Umbilical cord (tissue), 2 donors: Measurements from ENCODE around the gene ZCCHC10. TPM values are rescaled to one million over a fixed set of nuclear protein-coding genes. Genes with fewer than 3 reads are reported as not detected.
"Not testable (repeated sequence)": the region's sequence is repeated elsewhere in the genome, so short reads cannot be mapped to it uniquely, and the experiment has no call there.

Source experiments
- DNase-seq: peaks from one replicate; pipeline ENCODE4 v3.0.0-alpha.2; 2015; ENCODE audit warnings: low spot score
- total RNA-seq: library from RNA; depleted of rRNA; stranded (reverse); fragments of >200 nt; gene quantifications from one replicate; pipeline ENCODE4 v1.2.3, GENCODE V29; 2014; ENCODE audit warnings: low replicate concordance; ENCODE audit not compliant: insufficient read depth

Gene ZCCHC10
- total RNA-seq, 1 donor from 2014 or later, result 21.9 TPM

DNA sequence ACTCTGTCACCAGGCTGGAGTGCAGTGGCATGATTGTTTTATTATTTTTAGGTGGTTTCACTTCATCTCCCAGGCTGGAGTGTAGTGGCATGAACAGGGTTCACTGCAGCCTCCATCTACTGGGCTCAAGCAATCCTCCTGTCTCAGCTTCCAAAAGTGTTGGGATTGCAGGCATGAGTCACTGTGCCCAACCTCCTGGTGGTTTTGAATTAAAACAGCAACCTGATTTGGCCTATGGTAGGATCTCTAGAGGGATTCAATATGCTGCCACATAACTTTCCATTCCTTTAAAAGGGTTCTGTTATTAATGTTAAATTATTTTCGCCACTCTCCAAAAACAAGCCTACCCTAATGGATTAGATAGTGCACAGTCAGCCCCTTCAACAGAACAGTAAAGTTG is 15.6 kb upstream of the ZCCHC10 start:
- DNase-seq, result no peak

DNA sequence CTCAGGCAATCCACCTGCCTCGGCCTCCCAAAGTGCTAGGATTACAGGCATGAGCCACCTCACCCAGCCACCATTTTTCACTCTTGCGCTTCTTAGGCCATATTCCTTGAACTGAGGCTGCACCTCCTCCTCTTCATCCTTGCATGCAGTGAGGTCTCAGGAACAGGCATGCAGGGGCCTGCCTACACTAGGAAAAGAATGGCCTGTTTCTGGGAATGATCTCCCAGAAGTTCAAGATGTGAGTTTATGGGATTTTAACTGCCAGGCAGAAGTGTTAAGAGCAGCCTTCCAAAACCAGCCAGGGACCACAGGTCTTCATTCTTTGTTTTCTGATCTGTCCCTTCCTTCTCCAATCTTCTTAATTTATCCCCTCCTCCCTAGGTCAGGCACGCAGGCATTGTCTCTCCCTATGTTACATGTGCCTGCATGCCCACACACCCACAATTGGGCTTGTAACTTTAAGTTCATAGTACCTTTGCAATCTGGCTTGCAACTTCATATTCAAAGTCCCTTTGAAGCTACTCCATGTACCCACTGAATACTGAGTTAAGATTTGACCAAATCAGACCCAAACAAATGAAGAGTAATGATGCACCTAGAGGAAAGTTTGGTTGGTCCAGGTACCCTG is 14.9 kb upstream of the ZCCHC10 start:
- DNase-seq, result no peak

- DNase-seq, result not testable (repeated sequence)
These were observed 10.3 kb upstream of the ZCCHC10 start for GRCh38 chr5:133036677-133037076.

- no peak for DNase-seq
These were observed 8.9 kb upstream of the ZCCHC10 start for GRCh38 chr5:133035224-133035623.

GRCh38 chr5:133034064-133034463 is 7.7 kb upstream of the ZCCHC10 start:
- DNase-seq, result no peak

GRCh38 chr5:133032852-133033742 is 6.7 kb upstream of the ZCCHC10 start:
- DNase-seq, result no peak

GRCh38 chr5:133030343-133031005 is 4.1 kb upstream of the ZCCHC10 start:
- no peak for DNase-seq

- DNase-seq, result no peak
These were observed 3.1 kb upstream of the ZCCHC10 start for GRCh38 chr5:133029416-133029815.

- no peak for DNase-seq
These were observed 360 bp upstream of the ZCCHC10 start for GRCh38 chr5:133026664-133027153.

- not testable (repeated sequence) for DNase-seq
These were observed 6.9 kb downstream of the ZCCHC10 start for GRCh38 chr5:133019471-133019870.

DNA sequence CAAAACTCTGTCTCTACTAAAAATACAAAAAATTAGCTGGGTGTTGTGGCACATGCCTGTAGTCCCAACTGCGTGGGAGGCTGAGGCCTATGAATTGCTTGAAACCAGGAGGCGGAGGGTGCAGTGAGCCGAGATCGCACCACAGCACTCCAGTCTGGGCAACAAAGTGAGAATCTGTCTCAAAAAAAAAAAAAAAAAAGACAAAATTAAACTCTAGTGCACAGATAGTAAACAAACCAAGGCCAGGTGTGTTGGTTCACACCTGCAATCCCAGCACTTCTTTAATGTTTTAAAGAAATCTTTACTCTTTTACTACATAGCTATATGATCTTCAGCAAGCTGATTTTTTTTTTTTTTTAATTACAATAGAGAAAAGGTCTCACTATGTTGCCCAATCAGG is 8.4 kb downstream of the ZCCHC10 start:
- DNase-seq, result no peak

- DNase-seq, result no peak
These were observed 10.9 kb downstream of the ZCCHC10 start for GRCh38 chr5:133015466-133015865.

GRCh38 chr5:133008455-133008854 is 17.9 kb downstream of the ZCCHC10 start:
- not testable (repeated sequence) for DNase-seq

GRCh38 chr5:133006653-133007052 is 19.7 kb downstream of the ZCCHC10 start:
- no peak for DNase-seq

DNA sequence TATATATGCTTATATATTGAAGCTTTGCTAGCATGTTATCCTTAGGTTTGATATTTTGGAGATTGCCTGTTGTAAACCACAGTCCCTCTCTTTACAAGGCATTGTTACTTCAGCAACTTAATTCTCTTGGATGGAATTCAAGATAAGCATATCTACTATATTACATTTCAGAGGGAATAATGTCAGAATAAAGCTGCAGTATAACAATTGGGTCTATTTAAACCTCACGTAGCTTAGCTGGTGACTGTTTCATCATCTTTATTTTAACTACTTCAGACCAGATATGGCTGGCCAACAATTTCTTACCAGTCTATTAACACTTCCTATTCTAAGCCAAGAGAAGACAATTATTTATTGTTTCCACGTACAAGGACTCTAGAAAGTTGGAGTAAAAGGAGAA is 27.1 kb downstream of the ZCCHC10 start:
- no peak for DNase-seq

- DNase-seq, result peak; percentile 3
These were observed 27.8 kb downstream of the ZCCHC10 start for GRCh38 chr5:132998556-132998955.

DNA sequence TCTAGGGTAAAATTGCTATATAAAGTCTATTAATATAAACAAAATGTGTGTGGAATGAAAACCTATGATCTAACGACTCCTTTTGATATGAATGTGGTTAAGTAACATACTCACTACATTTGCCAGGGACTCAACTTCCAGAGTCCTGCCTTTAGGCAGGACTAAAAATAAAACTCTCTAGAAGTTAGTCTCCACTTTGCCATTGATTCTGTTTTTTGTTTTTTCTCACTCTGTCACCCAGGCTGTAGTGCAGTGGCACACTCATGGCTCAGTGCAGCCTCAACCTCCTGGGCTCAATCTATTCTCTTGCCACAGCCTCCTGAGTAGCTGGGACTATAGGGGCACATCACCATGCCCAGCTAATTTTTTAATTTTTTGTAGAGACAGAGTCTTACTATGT is 30.0 kb downstream of the ZCCHC10 start:
- DNase-seq, result no peak

GRCh38 chr5:132987531-132988408 is 38.6 kb downstream of the ZCCHC10 start:
- no peak for DNase-seq

- DNase-seq, result not testable (repeated sequence)
These were observed 43.4 kb downstream of the ZCCHC10 start for GRCh38 chr5:132982971-132983370.

GRCh38 chr5:132981288-132981687 is 45.1 kb downstream of the ZCCHC10 start:
- no peak for DNase-seq

DNA sequence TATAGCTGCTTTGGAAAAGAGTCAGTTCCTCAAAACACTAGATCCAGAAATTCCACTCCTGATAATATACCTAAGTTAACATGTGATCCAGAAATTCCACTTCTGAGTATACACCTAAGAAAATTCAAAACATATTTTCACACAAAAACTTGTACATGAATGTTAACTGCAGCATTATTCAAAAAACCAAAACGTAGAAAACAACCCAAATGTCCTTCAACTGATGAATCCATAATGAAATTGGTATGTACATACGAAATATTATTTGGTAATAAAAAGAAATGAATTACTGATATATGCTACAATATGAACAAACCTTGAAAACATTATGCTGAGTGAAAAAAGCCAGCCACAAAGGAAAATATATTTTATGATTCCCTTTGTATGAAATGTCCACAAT is 46.4 kb downstream of the ZCCHC10 start:
- no peak for DNase-seq
